ENCODE results near the gene HSD17B12. TPM values are rescaled to one million over a fixed set of nuclear protein-coding genes. Genes with fewer than 3 reads are reported as not detected.
A peak's percentile ranks its signal among the peaks of the same experiment; 100 is the strongest.

The HSD17B12 gene
- total RNA-seq, 1 experiment from 2014 or later: 307 TPM

- H3K27ac ChIP-seq (ENCODE audit: low read depth, low read length, poor library complexity, severe bottlenecking): no peak overlapping the region
- H3K4me3 ChIP-seq (ENCODE audit: low read depth, low read length, poor library complexity, severe bottlenecking): no peak overlapping the region
- DNase-seq (ENCODE audit: low spot score): peak; percentile 90
- H3K9me3 ChIP-seq (ENCODE audit: low read depth, low read length, poor library complexity, severe bottlenecking): no peaks in the 10 kb centered on the region
- peaks cover 4% of the 10 kb centered on the region for H3K4me1 ChIP-seq (ENCODE audit: insufficient read depth, low read length, poor library complexity, severe bottlenecking)
- H3K36me3 ChIP-seq (ENCODE audit: insufficient read depth, low read length, poor library complexity, severe bottlenecking): peaks cover 22% of the 10 kb centered on the region
- no peaks in the 10 kb centered on the region for H3K27me3 ChIP-seq (replicated peaks; ENCODE audit: insufficient read depth, low read depth, low read length, poor library complexity)
- ChIA-PET CTCF (no interaction called here), POLR2A (ENCODE audit: low non-redundant PET) (interaction anchor here (0.6 kb wide), 1 partner anchor 283 kb away, joined by 3 read pairs; no protein-coding TSS in a partner anchor)
- no peak for TF ChIP-seq EZH2 (IDR thresholded peaks at IDR 0.05; ENCODE audit: borderline replicate concordance, low read depth, low read length, poor library complexity, severe bottlenecking)
- TF ChIP-seq CTCF (conservative IDR thresholded peaks at IDR 0.05; ENCODE audit: low read depth, low read length): no peak
- intact Hi-C loops (cut with micrococcal nuclease; ENCODE audit: unreplicated experiment): no loop called here
- BruUV-seq (replicated peaks): no TSS peak
Observed at GRCh38 chr11:43830928-43831440, 150.4 kb downstream of the HSD17B12 start.

- H3K36me3 ChIP-seq (ENCODE audit: insufficient read depth, low read length, poor library complexity, severe bottlenecking): peaks cover 29% of the 10 kb centered on the region
- no peaks in the 10 kb centered on the region for H3K27me3 ChIP-seq (replicated peaks; ENCODE audit: insufficient read depth, low read depth, low read length, poor library complexity)
- no peak for TF ChIP-seq EZH2 (IDR thresholded peaks at IDR 0.05; ENCODE audit: borderline replicate concordance, low read depth, low read length, poor library complexity, severe bottlenecking)
- TF ChIP-seq CTCF (conservative IDR thresholded peaks at IDR 0.05; ENCODE audit: low read depth, low read length): no peak
- no peak for DNase-seq (ENCODE audit: low spot score)
- intact Hi-C loops (cut with micrococcal nuclease; ENCODE audit: unreplicated experiment): no loop called here
- no peak overlapping the region for H3K27ac ChIP-seq (ENCODE audit: low read depth, low read length, poor library complexity, severe bottlenecking)
- no TSS peak for BruUV-seq (replicated peaks)
- H3K4me1 ChIP-seq (ENCODE audit: insufficient read depth, low read length, poor library complexity, severe bottlenecking): peaks cover 4% of the 10 kb centered on the region
- no peak overlapping the region for H3K4me3 ChIP-seq (ENCODE audit: low read depth, low read length, poor library complexity, severe bottlenecking)
- H3K9me3 ChIP-seq (ENCODE audit: low read depth, low read length, poor library complexity, severe bottlenecking): no peaks in the 10 kb centered on the region
- POLR2A ChIA-PET (ENCODE audit: low non-redundant PET): interaction anchor here (0.6 kb wide), 2 partner anchors 82 to 1806 kb away, joined by 4 to 6 read pairs; no protein-coding TSS in a partner anchor
- CTCF ChIA-PET: no interaction called here
Observed at GRCh38 chr11:43832536-43832935, 152.0 kb downstream of the HSD17B12 start.

- TF ChIP-seq EZH2 (IDR thresholded peaks at IDR 0.05; ENCODE audit: borderline replicate concordance, low read depth, low read length, poor library complexity, severe bottlenecking) (no peak), CTCF (conservative IDR thresholded peaks at IDR 0.05; ENCODE audit: low read depth, low read length) (no peak)
- Histone ChIP-seq H3K4me3 (ENCODE audit: low read depth, low read length, poor library complexity, severe bottlenecking) (no peak overlapping the region), H3K4me1 (ENCODE audit: insufficient read depth, low read length, poor library complexity, severe bottlenecking) (peaks cover 4% of the 10 kb centered on the region), H3K9me3 (ENCODE audit: low read depth, low read length, poor library complexity, severe bottlenecking) (no peaks in the 10 kb centered on the region), H3K27me3 (replicated peaks; ENCODE audit: insufficient read depth, low read depth, low read length, poor library complexity) (no peaks in the 10 kb centered on the region), H3K27ac (ENCODE audit: low read depth, low read length, poor library complexity, severe bottlenecking) (no peak overlapping the region), H3K36me3 (ENCODE audit: insufficient read depth, low read length, poor library complexity, severe bottlenecking) (peaks cover 35% of the 10 kb centered on the region)
- intact Hi-C loops (cut with micrococcal nuclease; ENCODE audit: unreplicated experiment): no loop called here
- ChIA-PET CTCF (no interaction called here), POLR2A (ENCODE audit: low non-redundant PET) (no interaction called here)
- DNase-seq (ENCODE audit: low spot score): no peak
- no TSS peak for BruUV-seq (replicated peaks)
Observed at GRCh38 chr11:43833657-43834073, 153.1 kb downstream of the HSD17B12 start.
